T-helper 17 cell (primary cell): ENCODE results near the gene F12. TPM values are rescaled to one million over a fixed set of nuclear protein-coding genes. Genes with fewer than 3 reads are reported as not detected.
"Not testable (repeated sequence)": the region's sequence is repeated elsewhere in the genome, so short reads cannot be mapped to it uniquely, and the experiment has no call there.

Source experiments
- ATAC-seq: fragments of 150-1000 bp; cut with Tn5 transposase; 2 replicates; pipeline ENCODE4 v1.10.0; 2021; ENCODE audit warnings: mild to moderate bottlenecking, moderate library complexity
- DNase-seq, 3 donors: peaks; one replicate each; pipeline versions ENCODE4 v3.0.0 to v3.0.0-alpha.2; 2020 to 2021
- H3K9me3 ChIP-seq: one replicate; pipeline ENCODE4 v1.7.0; 2013; ENCODE audit warnings: low read length, mild to moderate bottlenecking; ENCODE audit not compliant: control insufficient read depth, poor library complexity, severe bottlenecking
- H3K27ac Mint-ChIP-seq: one replicate; pipeline ENCODE4 v1.8.0; 2022; ENCODE audit warnings: mild to moderate bottlenecking, moderate library complexity, mixed read lengths
- H3K27me3 Mint-ChIP-seq: one replicate; pipeline ENCODE4 v1.8.0; 2022; ENCODE audit warnings: mixed read lengths
- H3K36me3 Mint-ChIP-seq: one replicate; pipeline ENCODE4 v1.8.0; 2022; ENCODE audit warnings: low read depth, mixed read lengths
- H3K4me1 Mint-ChIP-seq: one replicate; pipeline ENCODE4 v1.8.0; 2022; ENCODE audit warnings: mild to moderate bottlenecking, mixed read lengths
- H3K4me3 Mint-ChIP-seq: one replicate; pipeline ENCODE4 v1.8.0; 2022; ENCODE audit warnings: mild to moderate bottlenecking, moderate library complexity, mixed read lengths
- total RNA-seq, 4 donors: library from RNA in 2 of 4; stranded (reverse) in 2 of 4; gene quantifications; one replicate each; pipeline ENCODE4 v1.2.3 and lab custom pipeline; 2022 to 2026

F12 gene
- total RNA-seq, 2 donors from 2014 or later = 0.62 to 1.1 TPM

DNA sequence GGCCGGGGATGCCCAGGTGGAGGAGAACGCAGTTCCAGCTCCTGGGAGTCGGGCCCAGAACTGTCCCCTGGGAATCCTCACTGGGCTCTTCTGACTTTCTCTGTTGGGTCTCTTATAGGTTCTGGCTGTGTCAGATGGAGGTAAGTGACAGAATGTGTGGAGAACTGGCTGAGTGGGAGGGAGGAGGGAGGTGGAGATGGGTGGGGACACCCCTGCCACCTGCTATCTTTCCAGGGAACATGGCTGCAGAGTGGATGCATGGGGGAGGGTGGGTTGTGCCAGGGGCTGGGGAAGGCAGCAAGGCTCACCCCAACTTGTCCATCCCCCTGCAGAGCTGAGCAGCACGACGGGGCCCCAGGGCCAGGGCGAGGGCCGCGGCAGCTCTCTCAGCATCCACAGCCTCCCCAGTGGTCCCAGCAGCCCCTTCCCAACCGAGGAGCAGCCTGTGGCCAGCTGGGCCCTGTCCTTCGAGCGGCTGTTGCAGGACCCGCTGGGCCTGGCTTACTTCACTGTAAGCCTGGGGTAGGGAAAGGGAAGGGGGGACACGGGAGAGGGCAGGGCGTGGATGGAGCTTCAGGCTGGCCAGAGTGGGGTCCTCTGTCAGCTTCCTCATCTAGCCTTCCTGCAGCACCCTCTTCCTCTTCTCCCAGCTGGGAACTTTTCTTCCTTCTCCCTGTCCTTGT lies 43.4 kb downstream of the F12 start:
- H3K27ac Mint-ChIP-seq = no peak overlapping the region
- peaks cover 9% of the 10 kb centered on the region for H3K36me3 Mint-ChIP-seq
- peak overlapping the region; percentile 55 for H3K4me3 Mint-ChIP-seq
- ATAC-seq = no peak
- H3K9me3 ChIP-seq = no peaks in the 10 kb centered on the region
- H3K4me1 Mint-ChIP-seq = peaks cover 45% of the 10 kb centered on the region
- DNase-seq = no peak
- no peaks in the 10 kb centered on the region for H3K27me3 Mint-ChIP-seq

DNA sequence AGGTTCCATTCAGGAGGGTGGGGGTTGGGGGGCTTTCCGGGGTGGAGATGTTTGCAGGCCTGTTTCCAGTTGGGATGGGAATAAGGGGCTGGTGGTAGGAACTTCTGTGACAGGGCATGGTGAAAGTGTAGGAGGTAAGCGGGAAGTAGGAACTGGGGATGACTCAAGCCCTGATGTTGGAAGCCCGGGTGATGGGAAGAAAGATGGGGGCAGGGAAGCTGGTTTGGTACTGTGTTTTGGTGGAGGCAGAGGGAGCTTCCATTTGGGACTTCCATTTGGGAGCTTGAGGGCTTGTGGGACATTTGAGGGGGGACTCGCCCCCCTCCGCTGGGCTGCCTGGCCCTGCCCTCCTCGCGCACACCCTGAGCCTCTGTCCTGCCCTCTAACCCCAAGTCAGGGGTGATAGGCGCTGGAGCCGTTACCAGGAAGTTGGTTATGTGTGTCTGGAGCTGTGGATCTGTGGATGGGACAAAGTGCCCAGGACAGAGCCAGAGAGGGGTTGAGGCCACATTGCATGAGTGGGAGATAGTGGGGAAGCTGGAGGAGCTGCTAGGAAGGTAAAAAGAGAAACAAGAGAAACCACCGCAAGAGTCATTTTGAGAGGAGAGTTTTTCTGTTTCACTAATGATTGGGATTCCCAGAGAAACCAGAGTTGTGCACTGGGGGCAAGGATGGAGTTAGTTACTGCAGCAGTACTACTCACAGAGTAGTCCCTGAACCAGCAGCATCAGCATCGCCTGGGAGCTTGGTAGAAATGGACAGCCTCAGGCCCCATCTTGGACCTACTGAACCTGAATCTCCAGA lies 45.0 kb downstream of the F12 start:
- no peak for ATAC-seq
- no peak for DNase-seq
- Mint-ChIP-seq H3K36me3 (peaks cover 9% of the 10 kb centered on the region), H3K27ac (peak overlapping the region; percentile 92), H3K27me3 (no peaks in the 10 kb centered on the region), H3K4me1 (peaks cover 51% of the 10 kb centered on the region), H3K4me3 (peak overlapping the region; percentile 91)
- H3K9me3 ChIP-seq = no peaks in the 10 kb centered on the region

DNA sequence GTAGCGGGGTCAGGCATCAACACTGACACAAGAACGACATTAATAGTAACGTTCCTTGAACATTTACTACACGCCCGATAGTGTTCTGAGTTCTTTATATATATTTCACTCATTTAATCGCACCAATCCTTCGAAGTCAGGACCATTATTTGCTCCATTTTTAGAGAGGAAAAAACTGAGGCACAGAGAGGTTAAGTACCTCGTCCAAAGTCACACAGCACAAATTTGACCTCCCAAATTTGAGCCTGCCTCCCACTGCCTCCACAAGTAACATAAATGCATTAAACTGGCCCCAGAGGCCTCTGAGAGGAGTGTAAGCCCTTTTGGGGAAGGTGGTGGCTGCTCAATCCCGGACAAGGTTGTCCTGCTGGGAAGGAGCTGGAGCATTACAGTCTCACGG lies 45.8 kb downstream of the F12 start:
- Mint-ChIP-seq H3K27ac (peak overlapping the region; percentile 92), H3K27me3 (no peaks in the 10 kb centered on the region), H3K4me3 (peak overlapping the region; percentile 91), H3K4me1 (peaks cover 50% of the 10 kb centered on the region), H3K36me3 (peaks cover 8% of the 10 kb centered on the region)
- no peak for ATAC-seq
- DNase-seq = no peak
- H3K9me3 ChIP-seq = no peaks in the 10 kb centered on the region

DNA sequence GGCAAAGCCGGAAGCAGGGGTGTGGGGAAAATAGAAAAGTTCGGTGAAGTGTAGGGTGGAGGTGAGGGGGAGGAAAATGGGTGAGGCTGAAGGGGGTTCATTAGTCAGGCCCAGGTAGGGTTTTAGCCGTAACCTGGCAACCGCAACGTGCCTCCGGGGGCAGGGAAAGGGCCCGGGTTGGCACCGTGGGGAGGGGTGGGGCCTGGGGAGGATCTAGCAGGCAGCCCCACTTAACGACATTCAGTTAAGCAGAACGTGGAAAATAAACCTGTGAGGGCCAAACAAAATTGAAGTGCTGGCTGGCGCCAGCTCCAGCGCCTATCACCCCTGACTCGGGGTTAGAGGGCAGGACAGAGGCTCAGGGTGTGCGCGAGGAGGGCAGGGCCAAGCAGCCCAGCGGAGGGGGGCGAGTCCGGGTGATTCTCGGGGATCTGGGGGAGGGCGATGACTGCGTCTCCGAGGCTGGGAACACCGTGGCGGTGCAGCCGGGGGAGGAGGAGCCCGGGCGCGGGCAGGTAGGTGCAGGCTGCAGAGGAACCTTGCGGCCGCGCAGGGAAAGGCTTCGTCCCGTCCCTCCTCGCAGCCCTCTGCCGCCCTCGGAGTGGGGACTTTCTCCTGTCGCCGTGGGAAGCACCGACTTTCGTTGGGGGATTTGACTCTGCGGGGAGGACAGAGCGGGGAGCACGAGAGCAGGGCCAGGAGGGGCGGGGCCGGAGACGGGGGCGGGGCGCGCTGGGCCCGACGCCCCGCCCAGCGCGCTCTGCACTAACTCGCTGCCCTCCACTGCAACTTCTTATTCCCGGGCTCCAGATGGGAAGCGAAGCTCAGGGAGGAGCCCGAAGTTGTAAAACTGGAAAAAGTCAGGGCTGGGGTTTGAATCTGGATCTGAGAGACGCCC lies 46.5 kb downstream of the F12 start:
- Mint-ChIP-seq H3K27ac (peak overlapping the region; percentile 92), H3K36me3 (peaks cover 4% of the 10 kb centered on the region), H3K27me3 (no peaks in the 10 kb centered on the region), H3K4me1 (peaks cover 46% of the 10 kb centered on the region), H3K4me3 (peak overlapping the region; percentile 91)
- ATAC-seq (peak; percentile 78), DNase-seq (peak; percentile 54 to 80 (median 77))
- no peaks in the 10 kb centered on the region for H3K9me3 ChIP-seq

DNA sequence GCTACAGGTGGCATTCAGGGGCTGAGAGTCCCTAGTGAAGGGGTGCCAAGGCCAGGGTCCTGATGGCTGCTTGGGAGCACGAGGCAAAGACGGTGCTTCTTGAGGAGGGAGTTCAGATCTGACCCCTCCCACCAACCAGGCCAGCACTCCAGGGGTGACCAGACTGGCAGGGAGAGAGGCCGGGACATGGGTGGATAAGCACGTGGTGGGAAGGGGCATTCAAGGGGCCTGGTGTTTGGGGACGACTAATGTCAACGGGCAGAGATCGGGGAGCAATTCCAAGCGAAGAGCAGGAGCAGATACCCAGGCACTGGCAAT lies 47.1 kb downstream of the F12 start:
- peaks cover 8% of the 10 kb centered on the region for H3K36me3 Mint-ChIP-seq
- peak overlapping the region; percentile 91 for H3K4me3 Mint-ChIP-seq
- DNase-seq (no peak), ATAC-seq (no peak)
- no peaks in the 10 kb centered on the region for H3K9me3 ChIP-seq
- H3K27ac Mint-ChIP-seq = peak overlapping the region; percentile 92
- no peaks in the 10 kb centered on the region for H3K27me3 Mint-ChIP-seq
- peaks cover 52% of the 10 kb centered on the region for H3K4me1 Mint-ChIP-seq

DNA sequence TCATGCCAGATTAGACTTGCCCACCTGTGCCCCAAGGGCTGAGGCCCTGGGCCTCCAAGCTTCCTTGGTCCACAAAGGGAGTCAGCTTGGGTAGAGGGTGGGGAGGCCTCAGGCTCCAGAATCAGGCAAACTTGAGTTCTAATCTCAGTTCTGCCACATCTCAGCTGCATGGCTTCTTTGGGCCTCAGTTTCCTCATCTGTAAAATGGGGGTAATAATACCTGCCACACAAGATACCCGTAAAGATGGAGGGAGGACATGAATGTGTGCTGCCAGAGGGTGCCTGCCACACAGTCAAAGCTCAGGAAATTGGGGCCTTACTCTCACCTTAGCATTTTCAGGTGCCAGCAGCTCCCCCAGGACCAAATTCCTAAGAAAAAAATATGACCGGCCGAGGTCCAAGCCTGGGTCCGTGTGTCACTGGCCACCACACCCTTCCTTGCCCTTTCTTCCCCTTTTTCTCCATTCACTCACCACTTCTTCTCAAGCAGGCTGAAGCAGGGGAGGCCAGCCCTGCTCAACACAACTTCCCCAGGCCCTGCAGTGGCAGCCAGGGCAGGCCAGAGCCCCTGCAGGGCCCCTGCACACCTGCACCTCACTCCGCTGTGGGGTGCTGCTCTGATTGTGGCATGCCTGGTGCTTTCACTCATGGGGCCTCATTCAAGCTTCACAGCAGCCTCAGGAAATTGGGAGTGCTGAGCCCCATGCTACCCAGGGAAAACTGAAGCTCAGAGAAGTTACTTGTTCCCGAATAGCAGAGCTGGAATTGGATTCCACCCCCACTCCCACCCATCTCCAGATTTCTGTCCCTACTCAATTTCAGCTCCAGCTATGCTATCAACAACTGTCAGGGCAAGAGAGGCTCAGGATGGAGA lies 47.7 kb downstream of the F12 start:
- ATAC-seq (peak; percentile 16), DNase-seq (no peak)
- H3K27ac Mint-ChIP-seq = peak overlapping the region; percentile 92
- no peaks in the 10 kb centered on the region for H3K27me3 Mint-ChIP-seq
- H3K9me3 ChIP-seq = no peaks in the 10 kb centered on the region
- peaks cover 8% of the 10 kb centered on the region for H3K36me3 Mint-ChIP-seq
- H3K4me1 Mint-ChIP-seq = peaks cover 58% of the 10 kb centered on the region
- peak overlapping the region; percentile 91 for H3K4me3 Mint-ChIP-seq

DNA sequence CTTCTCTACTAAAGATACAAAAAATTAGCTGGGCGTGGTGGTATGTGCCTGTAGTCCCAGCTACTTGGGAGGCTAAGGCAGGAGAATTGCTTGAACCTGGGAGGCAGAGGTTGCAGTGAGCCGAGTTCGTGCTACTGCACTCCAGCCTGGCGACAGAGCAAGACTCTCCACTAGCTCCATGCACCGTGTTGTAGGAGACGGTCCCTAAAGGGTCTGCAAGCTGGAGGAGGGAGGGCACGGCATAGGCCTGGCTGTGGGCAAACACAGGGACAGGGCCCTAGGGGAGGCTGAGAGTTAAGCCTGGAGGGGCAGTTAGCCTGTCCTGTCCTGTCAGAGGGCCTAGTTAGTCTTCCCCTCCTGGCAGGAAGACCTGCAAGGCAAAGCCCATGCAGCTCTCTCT lies 48.6 kb downstream of the F12 start:
- peaks cover 56% of the 10 kb centered on the region for H3K4me1 Mint-ChIP-seq
- H3K36me3 Mint-ChIP-seq, ATAC-seq, H3K27ac Mint-ChIP-seq, DNase-seq, H3K9me3 ChIP-seq, H3K27me3 Mint-ChIP-seq: not testable (repeated sequence)
- peak overlapping the region; percentile 96 for H3K4me3 Mint-ChIP-seq

DNA sequence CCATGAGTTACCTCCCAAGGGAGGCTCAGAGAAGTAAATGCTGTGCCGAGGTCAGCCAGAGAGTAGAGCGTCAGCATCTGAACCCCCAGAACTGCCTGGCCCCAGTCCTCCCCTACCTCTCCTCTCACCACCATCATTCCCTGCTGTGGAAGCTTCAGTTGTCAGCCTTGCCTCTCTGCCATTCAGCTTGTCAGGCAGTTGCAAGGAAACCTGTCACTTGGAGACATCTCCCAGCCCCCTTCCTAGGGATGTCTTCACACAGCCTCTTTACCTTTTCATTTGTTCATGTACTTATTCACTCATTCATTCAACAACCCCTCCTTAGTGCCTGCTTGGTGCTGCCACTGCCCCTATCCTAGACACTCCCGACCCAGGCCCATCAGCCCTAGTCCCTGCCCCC lies 49.5 kb downstream of the F12 start:
- Mint-ChIP-seq H3K27me3 (no peaks in the 10 kb centered on the region), H3K4me1 (peaks cover 58% of the 10 kb centered on the region), H3K36me3 (peaks cover 8% of the 10 kb centered on the region), H3K4me3 (peak overlapping the region; percentile 96), H3K27ac (peak overlapping the region; percentile 95)
- ATAC-seq = no peak
- H3K9me3 ChIP-seq = no peaks in the 10 kb centered on the region
- no peak for DNase-seq

DNA sequence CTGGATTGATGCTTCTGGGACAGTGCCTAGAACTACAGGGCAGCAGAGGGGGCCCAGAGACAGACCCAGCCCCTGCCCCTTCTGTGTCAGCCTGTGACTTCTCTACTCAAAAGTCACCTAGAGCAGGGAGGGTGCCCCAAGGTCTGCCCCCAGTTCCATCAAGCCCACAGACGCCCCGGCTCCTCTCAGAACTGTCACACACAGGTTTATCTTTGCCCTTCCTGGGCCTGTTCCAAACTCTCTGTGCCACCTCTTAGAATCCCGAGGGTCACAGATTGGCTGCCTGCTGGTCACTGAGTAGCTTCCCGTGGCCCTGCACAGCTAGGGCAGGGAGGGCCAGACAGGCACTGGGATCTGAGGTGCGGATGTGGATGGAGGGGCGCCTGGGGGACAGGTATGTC lies 49.9 kb downstream of the F12 start:
- Mint-ChIP-seq H3K27me3 (no peaks in the 10 kb centered on the region), H3K4me1 (peaks cover 59% of the 10 kb centered on the region), H3K4me3 (peak overlapping the region; percentile 96), H3K27ac (peak overlapping the region; percentile 95), H3K36me3 (peaks cover 8% of the 10 kb centered on the region)
- ATAC-seq (no peak), DNase-seq (no peak)
- no peaks in the 10 kb centered on the region for H3K9me3 ChIP-seq

DNA sequence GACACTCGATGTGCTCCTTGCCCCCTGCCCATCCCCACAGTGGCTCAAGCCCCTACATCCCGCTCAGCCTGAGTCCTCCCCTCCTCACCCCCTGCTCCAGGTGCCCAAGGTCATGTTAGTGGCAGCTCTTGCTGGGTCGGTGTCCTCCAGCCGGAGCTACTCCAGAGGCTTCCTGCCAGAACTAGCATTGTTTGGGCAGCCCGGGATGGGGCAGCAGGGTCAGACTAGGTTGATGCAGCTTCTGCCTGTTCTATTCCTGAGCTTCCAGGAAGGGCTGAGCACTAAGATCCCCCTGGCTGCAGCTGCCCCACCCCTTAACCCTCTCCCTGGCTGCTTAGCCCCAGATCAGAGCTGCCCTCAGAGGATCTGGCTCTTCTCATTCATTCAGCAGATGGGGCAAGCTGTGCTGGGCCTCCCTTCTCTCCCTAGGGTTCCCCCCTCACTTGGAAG lies 51.0 kb downstream of the F12 start:
- DNase-seq (no peak), ATAC-seq (no peak)
- Mint-ChIP-seq H3K4me1 (peaks cover 54% of the 10 kb centered on the region), H3K27ac (peak overlapping the region; percentile 95), H3K27me3 (no peaks in the 10 kb centered on the region), H3K4me3 (peak overlapping the region; percentile 96), H3K36me3 (peaks cover 8% of the 10 kb centered on the region)
- no peaks in the 10 kb centered on the region for H3K9me3 ChIP-seq

DNA sequence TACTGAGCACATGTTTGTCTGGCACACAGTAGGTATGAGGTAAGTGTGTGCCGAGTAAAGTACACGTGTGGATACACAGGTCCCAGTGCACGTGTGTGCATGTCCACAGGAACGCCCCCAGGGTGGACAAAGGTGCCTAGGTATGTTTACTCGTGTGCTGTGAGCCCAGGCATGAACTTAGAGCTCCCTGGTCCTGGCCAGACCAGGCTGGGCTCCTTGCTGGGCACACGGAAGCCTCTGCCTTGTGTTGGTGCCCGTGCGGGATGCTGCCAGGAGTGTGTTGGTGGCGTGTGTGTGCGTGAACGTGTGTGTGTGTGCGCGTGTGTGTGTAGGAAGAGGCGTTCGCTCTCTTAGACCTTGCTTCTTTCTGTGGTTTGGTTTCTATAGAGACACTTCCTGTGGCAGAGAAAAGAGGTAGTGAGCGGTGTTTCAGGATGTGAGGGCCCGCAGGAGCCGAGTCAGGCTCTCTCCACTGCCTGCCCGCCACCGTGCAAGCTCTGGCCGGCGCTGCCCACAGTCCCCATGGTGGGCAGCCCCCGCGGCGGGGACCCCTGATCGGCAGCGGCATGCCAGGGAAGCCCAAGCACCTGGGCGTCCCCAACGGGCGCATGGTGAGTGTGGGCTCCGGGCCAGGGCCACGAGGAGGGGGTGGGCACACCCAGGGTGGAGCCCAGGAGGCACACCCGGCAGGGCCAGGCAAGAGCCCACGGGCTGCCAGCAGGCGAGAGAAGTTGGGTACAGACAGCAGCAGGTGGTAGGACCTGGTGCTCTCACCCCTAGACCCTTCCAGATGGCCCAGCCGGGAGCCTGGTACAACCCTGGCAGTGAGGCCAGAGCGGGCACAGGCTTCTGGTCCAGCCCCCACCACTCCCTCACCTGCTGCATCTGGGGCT lies 51.7 kb downstream of the F12 start, which contains the start of gene RGS14:
Gene RGS14, plus strand, starts transcription at position 466 of the 893 bp plus-strand sequence. Its CDS starts 101 bp downstream, at position 567.
- Mint-ChIP-seq H3K27ac (peak within 1 kb of the TSS; percentile 95), H3K4me1 (peaks cover 51% of the 10 kb centered on the region), H3K27me3 (no peaks in the 10 kb centered on the region), H3K4me3 (peak within 1 kb of the TSS; percentile 96), H3K36me3 (peaks cover 8% of the 10 kb centered on the region)
- ATAC-seq (peak; percentile 94), DNase-seq (peak; percentile 35 to 60 (median 56))
- no peaks in the 10 kb centered on the region for H3K9me3 ChIP-seq

DNA sequence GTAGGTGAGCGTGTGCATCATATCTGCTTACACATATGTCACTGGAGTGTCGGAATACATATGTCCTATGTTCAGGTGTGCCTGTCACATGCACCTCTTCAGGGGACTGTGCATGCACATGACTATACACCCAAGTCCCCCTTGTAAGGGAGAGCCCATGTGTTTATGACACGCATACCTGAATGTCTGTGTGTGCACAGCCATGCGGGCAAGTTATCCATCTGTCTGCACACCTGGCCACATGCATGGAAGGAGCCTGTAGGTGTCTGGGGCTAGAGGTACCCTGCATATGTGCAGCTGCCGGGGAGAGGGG lies 52.3 kb downstream of the F12 start:
- no peaks in the 10 kb centered on the region for H3K9me3 ChIP-seq
- H3K27ac Mint-ChIP-seq = peak overlapping the region; percentile 95
- peaks cover 8% of the 10 kb centered on the region for H3K36me3 Mint-ChIP-seq
- peaks cover 46% of the 10 kb centered on the region for H3K4me1 Mint-ChIP-seq
- DNase-seq = no peak
- ATAC-seq = peak; percentile 8
- peak overlapping the region; percentile 96 for H3K4me3 Mint-ChIP-seq
- no peaks in the 10 kb centered on the region for H3K27me3 Mint-ChIP-seq
